NT2/D1 (cell line): ENCODE results near the gene MAN2A1.

Experiments used
- DNase-seq: peaks from one replicate; pipeline ENCODE4 v3.0.0-alpha.2; 2011; ENCODE audit warnings: low read depth, low spot score
- H3K27me3 ChIP-seq: 2 replicates; pipeline ENCODE4 v1.6.0; 2011; ENCODE audit warnings: mild to moderate bottlenecking; ENCODE audit not compliant: insufficient read length, insufficient read depth
- H3K36me3 ChIP-seq: 2 replicates; pipeline ENCODE4 v1.6.1; 2011; ENCODE audit warnings: mild to moderate bottlenecking, low read length, mixed read lengths; ENCODE audit not compliant: insufficient read depth, insufficient read length
- H3K4me1 ChIP-seq: 2 replicates; pipeline ENCODE4 v1.5.1; 2011; ENCODE audit not compliant: insufficient read depth, insufficient read length
- H3K4me3 ChIP-seq: 2 replicates; pipeline ENCODE4 v1.5.1; 2011; ENCODE audit warnings: low read depth; ENCODE audit not compliant: insufficient read length
- H3K9ac ChIP-seq: 2 replicates; pipeline ENCODE4 v1.6.0; 2011; ENCODE audit warnings: low read depth; ENCODE audit not compliant: insufficient read length
- H3K9me3 ChIP-seq: 2 replicates; pipeline ENCODE4 v1.5.1; 2011; ENCODE audit warnings: mild to moderate bottlenecking, low read length; ENCODE audit not compliant: insufficient read depth
- SUZ12 ChIP-seq: IDR thresholded peaks from 2 replicates; pipeline ENCODE4 v1.6.1; 2011; ENCODE audit not compliant: insufficient read length, insufficient read depth; ENCODE audit errors: extremely low read depth
- YY1 ChIP-seq: IDR thresholded peaks from 2 replicates; pipeline ENCODE4 v1.6.1; 2011; ENCODE audit not compliant: insufficient read length, insufficient read depth
- ZNF274 ChIP-seq: IDR thresholded peaks from 2 replicates; pipeline ENCODE4 v1.6.1; 2011; ENCODE audit warnings: mild to moderate bottlenecking, low read depth, low read length

The MAN2A1 gene

DNA sequence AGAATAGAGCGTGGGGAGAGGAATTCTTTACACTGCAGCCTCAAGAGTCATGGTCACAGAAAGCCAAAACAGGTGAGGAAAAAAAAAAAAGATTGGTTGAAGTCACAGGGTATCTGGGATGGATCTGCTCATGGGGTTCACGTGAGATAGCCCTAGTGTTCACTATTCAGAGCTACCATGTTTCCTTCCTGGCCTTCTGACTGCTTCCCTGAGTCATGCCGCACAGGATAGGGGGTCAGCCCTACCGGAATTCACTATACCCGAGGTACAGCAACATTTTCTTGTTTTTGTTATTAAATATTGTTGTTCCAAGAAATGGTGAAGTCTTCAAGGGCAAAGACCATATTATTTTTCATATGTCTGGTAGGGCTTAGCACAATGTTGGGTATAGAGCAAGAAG lies 21.5 kb upstream of the MAN2A1 start:
- Histone ChIP-seq H3K27me3 (no peaks in the 10 kb centered on the region), H3K9me3 (no peaks in the 10 kb centered on the region), H3K4me3 (no peak overlapping the region), H3K4me1 (no peaks in the 10 kb centered on the region), H3K36me3 (no peaks in the 10 kb centered on the region), H3K9ac (no peak overlapping the region)
- DNase-seq, result no peak
- TF ChIP-seq YY1 (no peak), ZNF274 (no peak), SUZ12 (no peak)

DNA sequence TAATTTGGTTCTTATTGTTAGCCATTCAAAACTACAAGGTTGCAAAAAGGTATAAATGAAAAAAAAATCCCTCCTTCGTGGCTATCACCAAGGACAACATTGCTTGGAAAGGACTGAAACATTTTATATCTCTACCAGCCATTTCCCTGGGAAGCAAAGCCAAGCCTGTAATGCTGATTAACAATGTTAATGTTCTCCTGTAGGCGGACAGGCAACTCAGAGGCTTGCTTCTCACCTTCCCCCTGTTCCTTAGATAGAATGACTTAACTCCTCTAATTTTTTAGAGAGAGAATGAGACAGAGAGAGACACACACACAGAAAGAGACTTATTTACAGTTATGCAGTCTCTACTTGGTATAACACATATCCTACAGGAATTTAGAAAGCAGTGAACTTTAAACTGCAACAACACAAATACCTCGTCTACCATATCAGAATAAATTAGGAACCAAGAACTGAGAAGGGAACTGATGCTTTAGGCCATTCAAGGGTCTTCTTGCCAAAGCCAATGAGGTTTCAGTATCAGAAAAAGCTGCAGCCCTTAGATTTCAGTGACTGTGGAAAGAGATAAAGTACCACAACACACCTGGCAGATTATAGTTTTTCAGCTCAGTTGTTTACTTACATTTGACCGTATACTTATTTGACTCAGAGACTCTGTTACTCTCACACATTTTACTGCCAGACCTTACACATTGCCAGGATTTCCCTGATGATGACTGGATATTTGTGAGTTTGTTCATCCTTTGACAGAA lies 20.9 kb upstream of the MAN2A1 start:
- no peaks in the 10 kb centered on the region for H3K27me3 ChIP-seq
- no peaks in the 10 kb centered on the region for H3K4me1 ChIP-seq
- H3K36me3 ChIP-seq, result no peaks in the 10 kb centered on the region
- H3K9ac ChIP-seq, result no peak overlapping the region
- no peak overlapping the region for H3K4me3 ChIP-seq
- TF ChIP-seq SUZ12, result no peak
- TF ChIP-seq YY1, result no peak
- no peak for TF ChIP-seq ZNF274
- no peaks in the 10 kb centered on the region for H3K9me3 ChIP-seq
- no peak for DNase-seq

DNA sequence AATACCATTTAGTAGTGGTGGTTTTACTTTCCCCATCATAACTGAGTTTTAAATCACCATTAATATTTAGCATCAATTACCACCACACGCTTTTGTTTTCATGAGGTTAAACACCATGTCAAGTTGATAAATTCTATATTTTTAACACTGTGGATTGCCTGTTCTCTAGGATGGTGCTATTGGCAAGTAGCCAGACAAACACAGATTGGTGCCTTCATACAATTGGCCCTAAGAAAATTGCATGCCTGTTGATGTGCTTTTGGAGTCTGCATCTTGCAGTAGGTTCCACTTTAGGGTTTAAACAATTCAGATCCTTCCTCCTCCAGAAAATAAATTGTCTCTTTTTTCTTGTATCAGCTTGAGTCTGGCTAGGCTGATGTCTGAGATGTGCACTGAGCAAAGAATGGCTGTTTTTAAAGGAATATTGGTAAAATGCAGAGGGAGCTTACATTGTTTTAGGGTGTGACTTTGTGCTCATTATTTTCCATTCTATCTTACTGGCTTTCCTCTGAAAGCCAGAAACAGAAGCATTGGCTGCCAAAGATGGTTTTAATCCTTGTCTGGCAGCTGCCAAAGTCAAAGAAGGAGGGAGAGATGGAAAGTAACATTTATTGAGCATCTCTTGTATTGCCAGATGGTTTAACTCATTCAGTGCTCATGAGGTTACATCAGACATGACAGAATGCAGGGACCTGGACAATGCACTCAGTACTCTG lies 19.6 kb upstream of the MAN2A1 start:
- no peaks in the 10 kb centered on the region for H3K36me3 ChIP-seq
- no peak for DNase-seq
- no peak overlapping the region for H3K4me3 ChIP-seq
- H3K9me3 ChIP-seq, result no peaks in the 10 kb centered on the region
- no peaks in the 10 kb centered on the region for H3K4me1 ChIP-seq
- no peaks in the 10 kb centered on the region for H3K27me3 ChIP-seq
- no peak overlapping the region for H3K9ac ChIP-seq
- no peak for TF ChIP-seq SUZ12
- TF ChIP-seq YY1, result no peak
- TF ChIP-seq ZNF274, result no peak

DNA sequence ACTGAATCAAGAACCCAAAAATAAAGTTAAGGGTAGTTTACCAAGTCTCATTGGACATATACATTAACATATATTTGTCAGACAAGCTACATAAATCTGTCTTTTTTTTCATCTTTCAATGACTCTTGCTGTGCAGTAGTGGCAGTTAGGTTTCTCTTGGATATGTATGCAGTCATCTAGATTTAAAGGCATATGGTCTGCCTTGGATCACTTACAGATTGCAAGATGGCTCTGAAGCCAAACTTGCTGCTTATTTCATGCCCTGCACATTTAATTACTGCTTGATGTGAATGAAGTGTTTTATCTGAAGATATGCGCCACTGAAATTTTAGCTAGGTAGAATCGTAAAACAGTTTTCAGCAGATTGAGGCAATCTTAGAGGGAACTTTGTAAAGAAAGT lies 18.6 kb upstream of the MAN2A1 start:
- Histone ChIP-seq H3K4me1 (no peaks in the 10 kb centered on the region), H3K4me3 (no peak overlapping the region), H3K9ac (no peak overlapping the region), H3K36me3 (no peaks in the 10 kb centered on the region), H3K9me3 (no peaks in the 10 kb centered on the region), H3K27me3 (no peaks in the 10 kb centered on the region)
- TF ChIP-seq ZNF274, result no peak
- no peak for TF ChIP-seq YY1
- no peak for TF ChIP-seq SUZ12
- no peak for DNase-seq

DNA sequence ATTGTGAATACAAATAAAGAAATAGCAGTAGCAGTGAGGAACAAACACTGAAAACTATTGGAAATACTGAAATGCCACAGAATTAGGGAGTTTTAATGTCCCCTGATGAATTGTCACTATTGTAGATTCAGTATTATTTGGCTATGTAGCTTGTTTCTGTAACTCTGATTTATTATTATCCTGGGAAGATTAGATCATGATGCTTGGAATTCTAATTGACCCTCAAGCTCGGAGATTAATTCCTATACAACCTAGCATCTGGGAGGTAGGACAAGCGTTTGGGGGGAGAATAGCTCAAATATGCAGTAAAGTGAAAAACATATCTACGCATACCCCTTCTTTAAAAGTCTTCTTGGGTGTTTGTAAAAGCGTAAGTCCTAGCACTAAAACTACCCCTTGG lies 15.1 kb upstream of the MAN2A1 start:
- no peaks in the 10 kb centered on the region for H3K27me3 ChIP-seq
- no peaks in the 10 kb centered on the region for H3K9me3 ChIP-seq
- H3K4me1 ChIP-seq, result no peaks in the 10 kb centered on the region
- H3K4me3 ChIP-seq, result no peak overlapping the region
- no peaks in the 10 kb centered on the region for H3K36me3 ChIP-seq
- no peak for DNase-seq
- no peak overlapping the region for H3K9ac ChIP-seq
- TF ChIP-seq ZNF274 (no peak), SUZ12 (no peak), YY1 (no peak)

DNA sequence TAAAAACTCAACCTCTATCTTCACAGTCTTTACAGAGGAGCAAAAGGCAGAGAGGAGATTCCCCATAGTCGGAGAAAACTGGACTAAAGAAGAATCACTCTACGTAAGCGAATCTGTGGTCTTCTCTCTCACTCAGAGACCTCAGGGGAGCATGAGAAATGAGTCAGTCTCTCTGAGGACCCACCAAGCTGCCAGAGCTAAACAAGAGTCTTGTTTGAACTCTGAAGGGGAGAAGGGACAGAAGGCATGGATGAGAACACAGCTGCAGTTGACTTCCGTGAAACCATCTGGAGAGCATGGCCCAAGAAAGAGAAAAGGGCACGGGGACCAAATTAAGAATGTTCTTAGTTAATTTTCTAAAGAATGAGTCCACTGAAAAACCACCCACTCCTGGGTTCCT lies 12.8 kb upstream of the MAN2A1 start:
- Histone ChIP-seq H3K4me1 (no peaks in the 10 kb centered on the region), H3K9me3 (no peaks in the 10 kb centered on the region), H3K27me3 (no peaks in the 10 kb centered on the region), H3K36me3 (no peaks in the 10 kb centered on the region), H3K9ac (no peak overlapping the region), H3K4me3 (no peak overlapping the region)
- TF ChIP-seq ZNF274 (no peak), SUZ12 (no peak), YY1 (no peak)
- no peak for DNase-seq

DNA sequence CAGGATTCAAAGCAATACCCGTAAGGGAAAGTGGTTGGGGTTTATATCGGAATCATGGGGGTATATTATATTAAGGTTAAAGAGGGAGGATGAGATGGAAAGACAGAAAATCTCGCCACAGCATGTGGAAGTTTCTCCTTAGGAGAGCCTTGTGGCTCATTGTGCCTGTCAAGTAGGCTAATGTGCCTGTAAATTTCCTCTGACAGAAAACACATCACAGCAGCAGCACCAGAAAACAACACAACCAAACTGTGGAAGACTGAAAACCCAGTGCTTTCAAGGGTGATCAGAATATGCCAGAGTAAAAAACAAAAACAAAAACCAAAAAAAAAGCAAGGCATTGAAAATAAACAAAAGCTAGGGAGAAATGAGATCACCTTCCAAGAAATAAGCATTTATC lies 11.3 kb upstream of the MAN2A1 start:
- TF ChIP-seq YY1, result no peak
- no peak for TF ChIP-seq ZNF274
- no peak for TF ChIP-seq SUZ12
- H3K27me3 ChIP-seq, result no peaks in the 10 kb centered on the region
- no peak for DNase-seq
- no peaks in the 10 kb centered on the region for H3K36me3 ChIP-seq
- H3K9ac ChIP-seq, result no peak overlapping the region
- no peak overlapping the region for H3K4me3 ChIP-seq
- no peaks in the 10 kb centered on the region for H3K9me3 ChIP-seq
- H3K4me1 ChIP-seq, result no peaks in the 10 kb centered on the region
